HG03280 (cell line): Measurements from ENCODE around the gene VTI1A.

ENCODE experiments used
- ATAC-seq: cut with Tn5 transposase; IDR thresholded peaks from one replicate; pipeline ENCODE4 v1.9.1; 2021; ENCODE audit warnings: mild to moderate bottlenecking, moderate library complexity; ENCODE audit not compliant: unreplicated experiment

Gene VTI1A

GRCh38 chr10:112746329-112746728, 299.3 kb downstream of the VTI1A start:
- ATAC-seq = no peak

- ATAC-seq = no peak
Measured at GRCh38 chr10:112750427-112751167, 303.6 kb downstream of the VTI1A start.

- ATAC-seq = no peak
Measured at GRCh38 chr10:112751651-112752050, 304.6 kb downstream of the VTI1A start.

GRCh38 chr10:112752288-112752687, 305.3 kb downstream of the VTI1A start:
- no peak for ATAC-seq

- ATAC-seq = no peak
Measured at GRCh38 chr10:112753961-112754411, 307.0 kb downstream of the VTI1A start.

GRCh38 chr10:112755446-112756234, 308.6 kb downstream of the VTI1A start:
- ATAC-seq = no peak

GRCh38 chr10:112756235-112756527, 309.2 kb downstream of the VTI1A start:
- ATAC-seq = no peak

- ATAC-seq = no peak
Measured at GRCh38 chr10:112758961-112759360, 311.9 kb downstream of the VTI1A start.

GRCh38 chr10:112759496-112759895, 312.5 kb downstream of the VTI1A start:
- no peak for ATAC-seq

GRCh38 chr10:112761256-112761655, 314.2 kb downstream of the VTI1A start:
- no peak for ATAC-seq

GRCh38 chr10:112763916-112764520, 317.0 kb downstream of the VTI1A start:
- no peak for ATAC-seq

GRCh38 chr10:112765717-112766235, 318.8 kb downstream of the VTI1A start:
- no peak for ATAC-seq

- no peak for ATAC-seq
Measured at GRCh38 chr10:112766636-112767035, 319.6 kb downstream of the VTI1A start.

GRCh38 chr10:112767156-112767555, 320.1 kb downstream of the VTI1A start:
- ATAC-seq = no peak

GRCh38 chr10:112768121-112768520, 321.1 kb downstream of the VTI1A start:
- no peak for ATAC-seq

- no peak for ATAC-seq
Measured at GRCh38 chr10:112769081-112769480, 322.1 kb downstream of the VTI1A start.

GRCh38 chr10:112769611-112770370, 322.8 kb downstream of the VTI1A start:
- no peak for ATAC-seq

- ATAC-seq = no peak
Measured at GRCh38 chr10:112771733-112772132, 324.7 kb downstream of the VTI1A start.

GRCh38 chr10:112773783-112774182, 326.8 kb downstream of the VTI1A start:
- ATAC-seq = no peak

- ATAC-seq = no peak
Measured at GRCh38 chr10:112774210-112774609, 327.2 kb downstream of the VTI1A start.

GRCh38 chr10:112774798-112775197, 327.8 kb downstream of the VTI1A start:
- no peak for ATAC-seq
